Stomach (tissue), 4 donors: ENCODE results near the gene SLC18B1.

Experiments used
- CTCF ChIP-seq, 7 experiments: fragments of 450-650 bp in 4 of 7; fragments of 200-600 bp in 3 of 7; sonication (generic) in 3 of 7; IDR thresholded peaks; one replicate each; pipeline ENCODE4 v1.5.1; 2016 to 2019; ENCODE audit warnings: antibody characterized with exemption in 7 of 7, control low read depth in 2 of 7, mild to moderate bottlenecking in 1 of 7
- POLR2A ChIP-seq, 4 donors: fragments of 450-650 bp; IDR thresholded peaks; one replicate each; pipeline ENCODE4 v1.6.1; 2016; ENCODE audit warnings: antibody characterized with exemption in 4 of 4, control low read depth in 2 of 4, mild to moderate bottlenecking in 1 of 4, moderate library complexity in 1 of 4

- TF ChIP-seq CTCF (IDR thresholded peaks at IDR 0.05) (no peak), POLR2A (IDR thresholded peaks at IDR 0.05) (no peak)
These were observed 45.0 kb upstream of the SLC18B1 start for GRCh38 chr6:132843316-132844035.
